Peyer's patch (tissue), 4 donors: ENCODE results near the gene TEX52. TPM values are rescaled to one million over a fixed set of nuclear protein-coding genes. Genes with fewer than 3 reads are reported as not detected.

ENCODE experiments used
- DNase-seq, 3 donors: peaks; one replicate each; pipeline ENCODE4 v3.0.0-alpha.2; 2017 to 2019
- H3K27ac ChIP-seq, 4 donors: fragments of 200-600 bp; sonication (generic); one replicate each; pipeline ENCODE4 v1.5.1; 2016 to 2019
- H3K27me3 ChIP-seq, 2 donors: fragments of 200-600 bp; sonication (generic); one replicate each; pipeline ENCODE4 v1.5.1; 2019
- H3K36me3 ChIP-seq, 3 donors: fragments of 200-600 bp; sonication (generic); one replicate each; pipeline ENCODE4 v1.5.1; 2016 to 2019
- H3K4me1 ChIP-seq, 4 donors: fragments of 200-600 bp; sonication (generic); one replicate each; pipeline ENCODE4 v1.5.1; 2016 to 2019
- H3K4me3 ChIP-seq, 4 donors: fragments of 200-600 bp; sonication (generic); 1 replicate in 3 of 4; 2 replicates in 1 of 4; pipeline ENCODE4 v1.5.1; 2016 to 2019; ENCODE audit warnings: mild to moderate bottlenecking in 1 of 4
- H3K9me3 ChIP-seq, 4 donors: fragments of 200-600 bp; sonication (generic); one replicate each; pipeline ENCODE4 v1.5.1; 2016 to 2019; ENCODE audit warnings: mild to moderate bottlenecking in 1 of 4
- POLR2A ChIP-seq, 2 donors: fragments of 450-650 bp; IDR thresholded peaks; one replicate each; pipeline ENCODE4 v1.5.1; 2017; ENCODE audit warnings: antibody characterized with exemption in 2 of 2, mild to moderate bottlenecking in 2 of 2, moderate library complexity in 2 of 2
- total RNA-seq, 4 donors: library from RNA; depleted of rRNA; stranded (reverse); fragments of >200 nt; gene quantifications; one replicate each; pipeline ENCODE4 v1.1.0, GENCODE V29; 2016
- TF ChIP-seq, protein P1 (sequence below), 6 experiments: fragments of 450-650 bp in 4 of 6; fragments of 200-600 bp in 2 of 6; sonication (generic) in 1 of 6; IDR thresholded peaks; one replicate each; pipeline ENCODE4 v1.5.1; 2017 to 2019; ENCODE audit warnings: antibody characterized with exemption in 6 of 6, mild to moderate bottlenecking in 3 of 6, moderate library complexity in 1 of 6

The TEX52 gene
- total RNA-seq, 4 donors from 2014 or later = 2.3 TPM; not detected in 3

DNA sequence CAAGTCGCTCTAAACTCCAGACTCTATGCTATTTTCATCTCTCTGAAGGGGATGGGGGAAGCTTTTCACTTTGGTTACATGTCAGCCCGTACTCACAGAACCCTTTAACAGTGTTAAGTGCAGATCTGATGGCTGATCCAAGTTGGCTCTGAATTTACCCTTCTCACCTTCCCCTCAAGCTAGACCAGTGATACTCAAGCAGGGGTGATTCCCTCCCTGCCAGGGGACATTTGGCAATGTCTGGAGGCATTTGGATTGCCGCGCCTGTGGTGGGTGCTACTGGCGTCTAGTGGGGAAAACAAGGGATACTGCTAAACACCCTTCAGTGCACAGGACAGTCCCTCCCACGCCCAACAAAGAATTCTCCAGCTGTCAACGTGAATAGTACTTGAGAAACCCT lies 6.0 kb upstream of the TEX52 start:
- H3K27me3 ChIP-seq = no peaks in the 10 kb centered on the region
- TF ChIP-seq, protein P1, sequence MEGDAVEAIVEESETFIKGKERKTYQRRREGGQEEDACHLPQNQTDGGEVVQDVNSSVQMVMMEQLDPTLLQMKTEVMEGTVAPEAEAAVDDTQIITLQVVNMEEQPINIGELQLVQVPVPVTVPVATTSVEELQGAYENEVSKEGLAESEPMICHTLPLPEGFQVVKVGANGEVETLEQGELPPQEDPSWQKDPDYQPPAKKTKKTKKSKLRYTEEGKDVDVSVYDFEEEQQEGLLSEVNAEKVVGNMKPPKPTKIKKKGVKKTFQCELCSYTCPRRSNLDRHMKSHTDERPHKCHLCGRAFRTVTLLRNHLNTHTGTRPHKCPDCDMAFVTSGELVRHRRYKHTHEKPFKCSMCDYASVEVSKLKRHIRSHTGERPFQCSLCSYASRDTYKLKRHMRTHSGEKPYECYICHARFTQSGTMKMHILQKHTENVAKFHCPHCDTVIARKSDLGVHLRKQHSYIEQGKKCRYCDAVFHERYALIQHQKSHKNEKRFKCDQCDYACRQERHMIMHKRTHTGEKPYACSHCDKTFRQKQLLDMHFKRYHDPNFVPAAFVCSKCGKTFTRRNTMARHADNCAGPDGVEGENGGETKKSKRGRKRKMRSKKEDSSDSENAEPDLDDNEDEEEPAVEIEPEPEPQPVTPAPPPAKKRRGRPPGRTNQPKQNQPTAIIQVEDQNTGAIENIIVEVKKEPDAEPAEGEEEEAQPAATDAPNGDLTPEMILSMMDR (IDR thresholded peaks at IDR 0.05) = no peak
- no peak for TF ChIP-seq POLR2A (IDR thresholded peaks at IDR 0.05)
- H3K27ac ChIP-seq = no peak overlapping the region
- H3K36me3 ChIP-seq = peaks cover 0 to 3% (median 0%) of the 10 kb centered on the region in 3 donors
- H3K4me1 ChIP-seq = no peaks in the 10 kb centered on the region
- no peak for DNase-seq
- no peak overlapping the region for H3K4me3 ChIP-seq
- no peaks in the 10 kb centered on the region for H3K9me3 ChIP-seq

DNA sequence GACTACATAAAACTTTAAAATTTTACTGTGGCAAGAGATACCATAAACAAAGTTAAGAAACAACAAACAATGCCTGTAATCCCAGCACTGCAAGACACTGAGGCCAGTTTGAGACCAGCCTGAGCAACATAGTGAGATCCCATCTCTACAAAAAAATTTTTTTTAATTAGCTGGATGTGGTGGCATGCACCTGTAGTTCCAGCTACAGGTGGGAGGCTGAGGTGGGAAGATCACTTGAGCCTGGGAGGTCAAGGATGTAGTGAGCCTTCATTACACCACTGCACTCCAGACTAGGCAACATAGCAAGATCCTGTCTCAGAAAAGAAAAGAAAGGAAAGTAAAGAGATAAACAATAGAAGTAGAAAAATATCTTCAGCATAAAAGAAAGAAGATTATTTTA lies 3.3 kb upstream of the TEX52 start:
- H3K27me3 ChIP-seq = no peaks in the 10 kb centered on the region

DNA sequence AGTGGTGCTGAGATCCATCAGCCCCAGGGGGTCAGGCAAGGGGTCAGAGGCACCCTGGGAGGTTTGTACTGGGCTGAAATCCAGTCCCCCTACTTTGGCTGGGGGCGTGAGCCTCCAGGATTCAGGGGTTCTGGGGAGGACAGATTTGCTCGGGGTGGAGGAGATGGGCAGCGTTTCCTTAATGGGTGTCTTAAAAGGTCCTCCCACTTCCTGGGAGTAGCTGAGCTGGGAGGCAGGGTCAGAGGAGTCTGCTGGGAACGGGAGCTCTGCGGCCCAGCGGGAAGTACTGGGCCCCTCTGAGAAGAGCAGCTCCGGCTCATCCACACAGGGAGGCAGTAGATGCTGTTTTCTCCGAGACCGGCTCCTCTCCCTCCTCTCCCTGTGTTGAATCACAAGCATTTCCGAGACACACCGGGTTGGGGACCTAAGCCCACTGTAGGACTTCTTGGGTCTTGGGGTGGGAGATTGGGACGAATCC lies 2.1 kb upstream of the TEX52 start:
- H3K9me3 ChIP-seq = no peaks in the 10 kb centered on the region
- H3K4me3 ChIP-seq = no peak overlapping the region
- DNase-seq = no peak
- peaks cover 0 to 19% (median 0%) of the 10 kb centered on the region in 4 donors for H3K4me1 ChIP-seq
- peaks cover 0 to 2% (median 0%) of the 10 kb centered on the region in 3 donors for H3K36me3 ChIP-seq
- no peak overlapping the region for H3K27ac ChIP-seq
- H3K27me3 ChIP-seq = no peaks in the 10 kb centered on the region
- TF ChIP-seq, protein P1 (IDR thresholded peaks at IDR 0.05) = no peak
- no peak for TF ChIP-seq POLR2A (IDR thresholded peaks at IDR 0.05)

More for the DNA sequence above, 3.3 kb upstream of the TEX52 start:
- no peak for DNase-seq
- Histone ChIP-seq H3K4me3 (no peak overlapping the region), H3K36me3 (peaks cover 0 to 3% (median 0%) of the 10 kb centered on the region in 3 donors), H3K27ac (no peak overlapping the region), H3K4me1 (peaks cover 0 to 10% (median 0%) of the 10 kb centered on the region in 4 donors), H3K9me3 (no peaks in the 10 kb centered on the region)
- TF ChIP-seq, protein P1 (IDR thresholded peaks at IDR 0.05) = no peak
- no peak for TF ChIP-seq POLR2A (IDR thresholded peaks at IDR 0.05)

DNA sequence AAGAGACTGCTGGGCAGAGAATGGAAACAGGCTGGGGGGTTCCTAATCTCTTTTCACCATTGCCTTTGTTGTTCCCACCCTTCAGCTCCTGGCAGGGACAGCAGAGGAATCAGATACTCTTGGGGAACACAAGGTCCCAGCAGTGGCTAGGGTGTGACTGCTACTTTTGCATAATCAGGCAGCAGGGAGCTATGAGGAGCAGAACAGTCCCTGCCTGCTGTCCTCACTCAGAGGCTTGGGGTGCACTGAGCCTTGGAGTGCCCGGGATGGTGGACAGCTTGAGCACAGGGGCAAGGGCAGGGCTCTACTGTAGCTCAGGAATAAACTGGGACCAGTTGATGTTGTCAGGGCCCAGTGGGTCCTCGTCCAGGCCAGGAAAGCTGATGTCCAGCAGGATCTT lies 1.5 kb upstream of the TEX52 start:
- no peaks in the 10 kb centered on the region for H3K27me3 ChIP-seq
- no peak overlapping the region for H3K4me3 ChIP-seq
- H3K27ac ChIP-seq = no peak overlapping the region
- H3K9me3 ChIP-seq = no peaks in the 10 kb centered on the region
- no peaks in the 10 kb centered on the region for H3K36me3 ChIP-seq
- no peak for TF ChIP-seq POLR2A (IDR thresholded peaks at IDR 0.05)
- TF ChIP-seq, protein P1 (IDR thresholded peaks at IDR 0.05) = no peak
- peaks cover 0 to 23% (median 0%) of the 10 kb centered on the region in 4 donors for H3K4me1 ChIP-seq
- no peak for DNase-seq

DNA sequence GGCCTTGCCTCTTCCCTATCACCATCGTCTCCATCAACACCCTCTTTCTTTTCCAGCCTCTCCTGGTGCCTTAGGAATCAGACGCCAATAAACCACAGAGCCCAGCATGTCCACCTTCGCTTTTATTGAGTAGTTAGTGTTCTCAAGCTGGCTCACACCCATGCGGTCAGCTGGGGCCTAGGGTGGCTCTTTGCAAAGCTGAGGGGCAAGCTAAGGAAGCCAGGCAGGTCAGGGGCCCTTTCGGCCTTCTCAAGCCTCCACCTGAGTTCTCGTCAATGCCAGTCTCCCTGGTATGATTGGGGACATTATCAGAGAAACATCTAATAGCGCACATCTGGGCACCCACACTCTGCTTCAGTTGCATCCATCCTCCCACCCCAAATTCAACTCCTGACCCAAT lies 737 bp upstream of the TEX52 start:
- Histone ChIP-seq H3K27ac (no peak overlapping the region), H3K9me3 (no peaks in the 10 kb centered on the region), H3K4me3 (no peak overlapping the region), H3K4me1 (peaks cover 0 to 23% (median 0%) of the 10 kb centered on the region in 4 donors), H3K36me3 (no peaks in the 10 kb centered on the region), H3K27me3 (no peaks in the 10 kb centered on the region)
- no peak for DNase-seq
- TF ChIP-seq, protein P1 (IDR thresholded peaks at IDR 0.05) = no peak
- no peak for TF ChIP-seq POLR2A (IDR thresholded peaks at IDR 0.05)

DNA sequence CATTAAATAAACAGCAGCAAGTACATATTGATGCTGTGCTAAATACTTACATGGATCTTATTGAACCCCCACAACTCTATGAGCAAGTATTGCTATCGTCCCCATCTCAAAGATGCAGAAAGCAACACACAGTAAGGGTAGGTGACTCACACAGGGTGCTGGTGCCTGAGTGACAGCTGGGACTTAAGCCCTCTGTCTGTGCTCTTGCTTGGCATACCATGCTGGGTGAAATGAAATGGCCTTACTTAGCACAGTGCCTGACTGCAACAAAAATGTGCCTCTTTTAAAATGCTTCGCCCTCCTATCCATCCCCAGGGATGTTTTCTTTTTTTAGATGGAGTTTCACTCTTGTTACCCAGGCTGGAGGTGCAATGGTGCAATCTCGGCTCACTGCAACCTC lies 788 bp downstream of the TEX52 start:
- no peaks in the 10 kb centered on the region for H3K27me3 ChIP-seq
- no peak for TF ChIP-seq POLR2A (IDR thresholded peaks at IDR 0.05)
- TF ChIP-seq, protein P1 (IDR thresholded peaks at IDR 0.05) = no peak
- no peak for DNase-seq
- no peaks in the 10 kb centered on the region for H3K9me3 ChIP-seq
- H3K4me1 ChIP-seq = peaks cover 0 to 23% (median 0%) of the 10 kb centered on the region in 4 donors
- H3K27ac ChIP-seq = no peak overlapping the region
- no peaks in the 10 kb centered on the region for H3K36me3 ChIP-seq
- H3K4me3 ChIP-seq = no peak overlapping the region
